ENCODE data around the gene PLAC8L1.
"Not testable (repeated sequence)": the region's sequence is repeated elsewhere in the genome, so short reads cannot be mapped to it uniquely, and the experiment has no call there.

The PLAC8L1 gene

DNA sequence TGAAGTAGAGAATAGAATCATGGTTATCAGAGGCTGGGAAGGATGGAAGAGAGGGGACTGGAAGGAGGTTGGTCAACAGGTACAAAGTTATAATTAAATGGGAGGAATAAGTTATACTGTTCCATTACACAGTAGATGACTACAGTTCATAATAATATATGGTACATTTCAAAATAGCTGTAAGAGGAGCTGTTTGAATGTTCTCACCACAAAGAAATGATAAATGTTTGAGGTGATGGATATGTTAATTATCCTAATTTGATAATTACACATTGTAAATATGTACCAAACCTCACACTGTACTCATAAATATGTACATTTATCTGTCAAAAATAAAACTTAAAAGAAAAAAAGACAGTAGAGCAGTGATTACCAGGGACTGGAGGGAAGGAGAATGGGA, 12.9 kb upstream of the PLAC8L1 start:
- no peak overlapping the region for H3K4me3 ChIP-seq (ENCODE audit: low read depth, low read length)
- TF ChIP-seq, protein P1, sequence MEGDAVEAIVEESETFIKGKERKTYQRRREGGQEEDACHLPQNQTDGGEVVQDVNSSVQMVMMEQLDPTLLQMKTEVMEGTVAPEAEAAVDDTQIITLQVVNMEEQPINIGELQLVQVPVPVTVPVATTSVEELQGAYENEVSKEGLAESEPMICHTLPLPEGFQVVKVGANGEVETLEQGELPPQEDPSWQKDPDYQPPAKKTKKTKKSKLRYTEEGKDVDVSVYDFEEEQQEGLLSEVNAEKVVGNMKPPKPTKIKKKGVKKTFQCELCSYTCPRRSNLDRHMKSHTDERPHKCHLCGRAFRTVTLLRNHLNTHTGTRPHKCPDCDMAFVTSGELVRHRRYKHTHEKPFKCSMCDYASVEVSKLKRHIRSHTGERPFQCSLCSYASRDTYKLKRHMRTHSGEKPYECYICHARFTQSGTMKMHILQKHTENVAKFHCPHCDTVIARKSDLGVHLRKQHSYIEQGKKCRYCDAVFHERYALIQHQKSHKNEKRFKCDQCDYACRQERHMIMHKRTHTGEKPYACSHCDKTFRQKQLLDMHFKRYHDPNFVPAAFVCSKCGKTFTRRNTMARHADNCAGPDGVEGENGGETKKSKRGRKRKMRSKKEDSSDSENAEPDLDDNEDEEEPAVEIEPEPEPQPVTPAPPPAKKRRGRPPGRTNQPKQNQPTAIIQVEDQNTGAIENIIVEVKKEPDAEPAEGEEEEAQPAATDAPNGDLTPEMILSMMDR (IDR thresholded peaks at IDR 0.05; ENCODE audit: borderline replicate concordance, insufficient read depth, low read depth, low read length): no peak

DNA sequence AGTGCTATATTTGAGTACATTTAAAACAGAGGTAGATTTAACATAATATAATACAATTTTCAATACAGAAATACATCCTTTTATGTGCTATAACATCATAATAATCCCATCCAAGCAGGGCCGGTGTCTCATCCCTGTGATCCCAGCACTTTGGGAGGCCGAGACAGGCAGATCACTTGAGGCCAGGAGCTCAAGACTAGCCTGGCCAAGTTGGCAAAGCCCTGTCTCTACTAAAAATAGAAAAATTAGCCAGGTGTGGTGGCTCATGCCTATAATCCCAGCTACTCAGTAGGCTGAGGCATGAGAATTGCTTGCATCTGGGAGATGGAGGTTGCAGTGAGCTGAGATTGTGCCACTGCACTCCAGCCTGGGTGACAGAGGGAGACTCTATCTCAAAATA, 11.8 kb upstream of the PLAC8L1 start:
- not testable (repeated sequence) for H3K4me3 ChIP-seq (ENCODE audit: low read depth, low read length)

DNA sequence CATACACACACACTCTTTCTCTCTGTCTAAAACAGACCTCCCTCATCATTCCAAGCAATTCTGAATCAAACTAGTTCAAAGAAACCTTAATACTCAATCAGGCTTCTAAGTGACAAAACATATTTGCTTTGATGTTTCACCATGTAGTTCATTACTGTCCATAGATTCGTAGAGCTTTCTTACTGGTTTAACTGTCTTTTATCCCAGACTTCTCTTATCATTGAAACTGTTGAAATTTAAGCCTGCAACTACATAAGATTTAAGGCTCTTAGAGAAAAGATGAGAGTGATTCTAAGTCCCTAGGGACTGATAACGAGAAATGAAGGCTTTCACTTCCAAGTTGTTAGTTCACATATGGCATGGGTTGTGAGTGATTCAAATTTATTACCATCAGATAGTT, 11.0 kb upstream of the PLAC8L1 start:
- TF ChIP-seq, protein P1 (IDR thresholded peaks at IDR 0.05; ENCODE audit: borderline replicate concordance, insufficient read depth, low read depth, low read length): no peak
- no peak overlapping the region for H3K4me3 ChIP-seq (ENCODE audit: low read depth, low read length)

DNA sequence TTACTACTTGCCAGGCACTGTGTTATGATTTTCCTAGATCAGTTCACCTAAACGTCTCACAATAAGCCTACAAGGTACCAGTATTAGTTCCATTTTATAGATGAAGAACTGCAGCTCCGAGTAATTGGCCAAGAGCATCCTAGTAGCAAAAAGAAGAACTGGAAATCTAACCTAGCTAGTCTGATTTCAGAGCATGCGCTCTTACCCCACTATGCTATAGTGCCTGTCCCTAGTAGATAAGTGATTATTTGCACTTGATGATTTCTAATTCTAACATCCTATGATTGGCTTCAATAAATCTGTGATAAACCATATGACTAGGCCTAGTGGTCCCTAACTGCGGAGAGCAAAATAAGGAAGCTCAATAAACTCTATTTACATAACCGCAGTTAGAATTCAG, 7.1 kb upstream of the PLAC8L1 start:
- TF ChIP-seq, protein P1 (IDR thresholded peaks at IDR 0.05; ENCODE audit: borderline replicate concordance, insufficient read depth, low read depth, low read length): no peak
- no peak overlapping the region for H3K4me3 ChIP-seq (ENCODE audit: low read depth, low read length)

DNA sequence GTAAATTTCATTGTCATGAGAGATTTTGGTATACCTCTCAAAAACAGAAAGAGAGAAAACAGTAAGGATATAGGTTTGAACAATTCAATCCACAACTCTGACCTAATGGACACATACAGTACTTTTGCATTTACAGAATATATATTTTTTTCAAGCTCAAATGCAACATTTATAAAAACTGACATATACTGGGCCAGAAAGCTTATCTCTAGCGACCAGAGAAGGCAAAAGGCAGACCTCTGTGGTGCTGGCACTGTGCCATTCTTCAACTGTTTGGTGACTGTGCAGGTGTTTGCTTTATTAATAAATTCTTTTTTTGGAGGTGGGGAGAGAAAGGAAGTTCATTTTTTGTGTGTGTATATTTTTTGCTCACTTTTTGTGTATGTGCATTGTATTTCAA, 6.0 kb upstream of the PLAC8L1 start:
- TF ChIP-seq, protein P1 (IDR thresholded peaks at IDR 0.05; ENCODE audit: borderline replicate concordance, insufficient read depth, low read depth, low read length): no peak
- H3K4me3 ChIP-seq (ENCODE audit: low read depth, low read length): no peak overlapping the region

DNA sequence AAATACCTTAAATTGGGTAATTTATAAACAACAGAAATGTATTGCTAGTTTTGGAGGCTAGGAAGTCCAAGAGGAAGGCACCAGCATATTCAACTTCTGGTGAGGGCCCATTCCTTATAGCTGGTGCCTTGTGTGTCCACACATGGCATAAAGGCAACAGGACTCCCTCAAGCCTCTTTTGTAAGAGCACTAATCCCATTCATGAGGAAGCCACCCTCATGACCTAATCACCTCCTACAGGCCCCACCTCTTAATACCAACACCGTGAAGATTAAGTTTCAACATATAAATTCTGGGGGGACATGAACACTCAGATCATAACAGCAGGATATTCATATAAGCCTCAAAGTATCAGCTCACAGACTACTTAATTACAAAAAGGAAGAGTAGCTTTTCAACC, 4.0 kb upstream of the PLAC8L1 start:
- TF ChIP-seq, protein P1 (IDR thresholded peaks at IDR 0.05; ENCODE audit: borderline replicate concordance, insufficient read depth, low read depth, low read length): no peak
- no peak overlapping the region for H3K4me3 ChIP-seq (ENCODE audit: low read depth, low read length)

DNA sequence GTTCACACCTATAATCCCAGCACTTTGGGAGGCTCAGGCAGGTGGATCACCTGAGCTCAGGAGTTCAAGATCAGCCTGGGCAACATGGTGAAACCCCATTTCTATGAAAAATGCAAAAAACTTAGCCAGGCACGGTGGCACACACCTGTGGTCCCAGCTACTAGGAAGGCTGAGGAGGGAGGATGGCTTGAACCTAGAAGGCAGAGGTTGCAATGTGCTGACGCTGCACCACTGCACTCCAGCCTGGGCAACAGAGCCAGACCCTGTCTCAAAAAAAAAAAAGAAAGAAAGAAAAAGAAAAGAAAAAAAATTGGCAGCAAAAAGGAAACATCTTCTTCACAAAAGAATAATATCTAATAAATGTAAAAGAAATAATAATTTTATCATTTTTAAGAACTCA, 3.5 kb upstream of the PLAC8L1 start:
- H3K4me3 ChIP-seq (ENCODE audit: low read depth, low read length): not testable (repeated sequence)

DNA sequence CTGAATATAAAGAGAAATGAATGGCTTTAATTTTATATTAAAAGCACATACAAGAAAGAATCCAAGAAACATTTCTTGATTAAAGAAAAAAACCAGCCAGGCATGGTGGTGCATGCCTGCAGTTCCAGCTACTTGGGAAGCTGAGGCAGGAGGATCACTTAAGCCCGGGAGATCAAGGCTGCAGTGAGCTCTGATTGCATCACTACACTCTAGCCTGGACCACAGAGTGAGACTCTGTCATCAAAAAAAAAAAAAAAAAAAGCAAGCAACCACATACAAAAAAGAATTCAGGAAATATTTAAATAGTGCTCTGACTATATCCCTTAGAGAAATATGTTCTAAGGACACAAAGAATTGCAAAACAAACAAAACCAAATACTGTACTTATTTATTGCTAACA, 2.5 kb upstream of the PLAC8L1 start:
- no peak overlapping the region for H3K4me3 ChIP-seq (ENCODE audit: low read depth, low read length)
- TF ChIP-seq, protein P1 (IDR thresholded peaks at IDR 0.05; ENCODE audit: borderline replicate concordance, insufficient read depth, low read depth, low read length): no peak

Measured in GM12875 (cell line).